PC-9 (cell line): Measurements from ENCODE around the gene NR1H4.

ENCODE experiments used
- EZH2 ChIP-seq: fragments of 200-600 bp; sonication (generic); IDR thresholded peaks from 2 replicates; pipeline ENCODE4 v1.8.0; 2017; ENCODE audit warnings: antibody characterized with exemption, low read depth
- TF ChIP-seq, protein P1 (sequence below): fragments of 200-600 bp; sonication (generic); conservative IDR thresholded peaks from 2 replicates; pipeline ENCODE4 v1.6.1; 2017; ENCODE audit warnings: mixed run types, antibody characterized with exemption, mild to moderate bottlenecking, moderate library complexity

DNA sequence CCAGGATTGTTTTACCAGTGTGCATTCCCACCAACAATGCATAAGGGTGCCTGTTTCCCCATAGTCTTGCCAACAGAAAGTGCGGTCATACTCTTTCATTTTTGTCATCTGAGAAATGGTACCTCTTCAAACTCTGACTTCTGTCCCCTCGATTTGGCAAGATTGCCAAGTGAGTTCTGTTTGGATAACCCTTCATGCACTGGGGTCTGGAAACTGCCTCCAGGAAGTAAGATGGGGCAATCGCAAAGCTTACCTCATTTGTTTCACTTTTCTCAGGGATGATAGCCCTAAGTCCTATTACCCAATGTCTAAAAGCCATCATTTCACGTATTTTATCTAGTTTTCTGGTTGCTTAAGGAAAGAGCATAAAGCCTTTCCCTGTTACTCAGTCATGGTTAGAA is 28.6 kb upstream of the NR1H4 start:
- TF ChIP-seq, protein P1, sequence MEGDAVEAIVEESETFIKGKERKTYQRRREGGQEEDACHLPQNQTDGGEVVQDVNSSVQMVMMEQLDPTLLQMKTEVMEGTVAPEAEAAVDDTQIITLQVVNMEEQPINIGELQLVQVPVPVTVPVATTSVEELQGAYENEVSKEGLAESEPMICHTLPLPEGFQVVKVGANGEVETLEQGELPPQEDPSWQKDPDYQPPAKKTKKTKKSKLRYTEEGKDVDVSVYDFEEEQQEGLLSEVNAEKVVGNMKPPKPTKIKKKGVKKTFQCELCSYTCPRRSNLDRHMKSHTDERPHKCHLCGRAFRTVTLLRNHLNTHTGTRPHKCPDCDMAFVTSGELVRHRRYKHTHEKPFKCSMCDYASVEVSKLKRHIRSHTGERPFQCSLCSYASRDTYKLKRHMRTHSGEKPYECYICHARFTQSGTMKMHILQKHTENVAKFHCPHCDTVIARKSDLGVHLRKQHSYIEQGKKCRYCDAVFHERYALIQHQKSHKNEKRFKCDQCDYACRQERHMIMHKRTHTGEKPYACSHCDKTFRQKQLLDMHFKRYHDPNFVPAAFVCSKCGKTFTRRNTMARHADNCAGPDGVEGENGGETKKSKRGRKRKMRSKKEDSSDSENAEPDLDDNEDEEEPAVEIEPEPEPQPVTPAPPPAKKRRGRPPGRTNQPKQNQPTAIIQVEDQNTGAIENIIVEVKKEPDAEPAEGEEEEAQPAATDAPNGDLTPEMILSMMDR, result no peak
- no peak for TF ChIP-seq EZH2
